Stimulated activated CD4-positive, alpha-beta T cell treated with anti-CD3 and anti-CD28 coated beads, Interleukin-1b, Interleukin-23, amount 100 ng/mL, for 24 hours (primary cell): ENCODE results near the gene HIP1R.
"Not testable (repeated sequence)": the region's sequence is repeated elsewhere in the genome, so short reads cannot be mapped to it uniquely, and the experiment has no call there.

Source experiments
- DNase-seq, 4 experiments: peaks; one replicate each; pipeline ENCODE4 v3.0.0-alpha.2; 2020; ENCODE audit warnings: low read depth in 4 of 4, low spot score in 1 of 4

HIP1R gene

DNA sequence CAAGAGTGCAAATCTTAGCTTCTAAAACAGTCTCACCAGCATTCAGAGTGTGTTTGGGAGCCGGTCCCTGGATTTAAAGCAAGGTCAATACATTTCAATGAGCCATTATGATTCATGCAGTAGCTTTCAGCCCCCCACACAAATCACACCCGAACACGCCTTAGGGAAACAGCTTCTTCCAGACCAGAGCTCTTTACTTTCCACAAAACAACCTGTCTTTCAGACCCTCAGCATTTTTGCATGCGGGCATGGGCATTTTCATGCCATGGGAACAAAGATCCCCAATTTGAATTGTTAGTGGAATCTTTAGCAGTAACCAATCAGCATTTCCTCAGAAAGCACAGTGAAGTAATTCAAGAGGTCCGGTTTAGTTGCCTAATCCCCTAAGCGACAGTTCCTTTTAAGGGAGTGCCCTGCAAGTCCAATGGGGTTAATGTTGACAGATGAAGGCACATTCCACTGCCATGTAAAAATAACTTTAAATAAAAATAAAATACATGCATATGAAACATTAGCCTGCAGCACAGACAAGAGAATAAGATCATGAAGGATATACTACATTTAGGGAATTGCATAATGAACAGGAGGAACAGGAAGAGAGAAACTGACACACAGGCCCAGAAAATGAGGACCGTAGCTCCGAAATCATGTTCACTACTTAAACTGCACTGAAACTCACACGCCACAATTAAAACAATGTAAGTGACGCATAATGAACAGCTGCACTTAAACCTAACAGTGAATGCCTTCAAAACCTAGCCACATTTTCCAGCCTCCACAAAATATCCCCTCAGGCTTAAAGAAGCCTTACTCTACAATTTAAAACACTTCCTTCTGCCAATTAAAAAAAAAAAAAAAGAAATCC, 56.6 kb downstream of the HIP1R start:
- no peak for DNase-seq

GRCh38 chr12:122892724-122893123, 57.5 kb downstream of the HIP1R start:
- DNase-seq: not testable (repeated sequence)

- no peak for DNase-seq
These were observed 58.2 kb downstream of the HIP1R start for GRCh38 chr12:122893208-122894153.

DNA sequence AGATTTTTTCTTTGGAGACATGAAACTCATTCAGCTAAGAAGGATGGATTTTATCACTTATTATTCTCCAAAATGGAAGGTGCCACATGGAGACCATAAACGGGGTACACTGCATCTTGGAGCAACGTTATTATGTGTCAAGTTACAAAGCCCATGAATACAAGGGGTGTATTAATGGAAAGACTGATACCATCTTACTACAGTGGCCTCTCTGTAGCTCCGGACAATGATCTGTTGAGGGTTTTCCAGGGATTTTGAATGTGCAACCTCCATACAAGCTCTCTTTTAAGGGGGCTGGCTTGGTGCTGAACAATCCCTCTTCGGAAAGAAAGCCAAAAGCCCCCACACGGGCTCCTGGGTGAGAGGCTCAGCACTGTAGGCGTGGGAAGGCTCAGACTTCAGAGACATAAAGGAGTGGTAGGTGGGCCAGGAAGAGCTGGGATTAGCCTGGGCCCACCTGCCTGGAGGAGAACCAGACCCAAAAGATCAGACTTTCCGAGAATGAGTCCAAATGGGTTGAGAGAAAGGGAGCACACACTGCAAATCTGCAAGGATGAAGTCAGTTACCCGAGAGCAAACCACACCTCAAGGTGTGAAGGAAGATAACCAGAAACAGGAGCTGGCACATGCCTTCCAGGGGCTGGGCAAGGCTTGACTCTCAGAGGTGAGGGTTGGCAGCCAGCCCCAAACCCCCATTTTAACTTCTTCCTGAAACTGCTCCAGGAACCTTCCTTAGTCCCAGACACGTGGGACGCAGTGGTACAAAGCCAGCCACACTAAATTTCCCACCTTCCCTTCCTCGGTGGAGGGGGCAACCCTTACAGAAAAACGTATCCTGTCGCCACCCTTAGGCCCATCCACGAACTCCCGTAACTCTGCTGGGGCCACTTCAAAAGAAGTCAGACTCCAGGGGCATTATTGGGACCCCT, 59.2 kb downstream of the HIP1R start:
- no peak for DNase-seq

DNA sequence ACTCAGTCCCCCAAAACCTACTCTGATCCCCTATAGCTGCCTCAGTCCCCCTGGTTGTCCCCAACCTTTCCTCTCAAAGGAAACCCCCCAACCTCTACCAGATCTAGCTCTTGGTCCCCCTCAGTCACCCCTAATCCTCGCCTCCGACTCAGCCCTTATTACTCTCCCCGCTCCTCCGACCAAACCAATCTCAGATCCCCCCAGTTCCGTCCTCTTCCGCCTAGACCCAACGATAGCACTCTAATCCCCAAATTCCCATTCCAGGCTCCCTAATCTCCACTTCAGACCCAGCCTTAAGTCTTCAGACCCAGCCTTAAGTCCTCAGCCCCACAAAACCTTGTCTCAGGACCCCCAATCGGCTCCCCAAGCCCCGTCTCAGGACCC, 60.1 kb downstream of the HIP1R start:
- DNase-seq: no peak

DNA sequence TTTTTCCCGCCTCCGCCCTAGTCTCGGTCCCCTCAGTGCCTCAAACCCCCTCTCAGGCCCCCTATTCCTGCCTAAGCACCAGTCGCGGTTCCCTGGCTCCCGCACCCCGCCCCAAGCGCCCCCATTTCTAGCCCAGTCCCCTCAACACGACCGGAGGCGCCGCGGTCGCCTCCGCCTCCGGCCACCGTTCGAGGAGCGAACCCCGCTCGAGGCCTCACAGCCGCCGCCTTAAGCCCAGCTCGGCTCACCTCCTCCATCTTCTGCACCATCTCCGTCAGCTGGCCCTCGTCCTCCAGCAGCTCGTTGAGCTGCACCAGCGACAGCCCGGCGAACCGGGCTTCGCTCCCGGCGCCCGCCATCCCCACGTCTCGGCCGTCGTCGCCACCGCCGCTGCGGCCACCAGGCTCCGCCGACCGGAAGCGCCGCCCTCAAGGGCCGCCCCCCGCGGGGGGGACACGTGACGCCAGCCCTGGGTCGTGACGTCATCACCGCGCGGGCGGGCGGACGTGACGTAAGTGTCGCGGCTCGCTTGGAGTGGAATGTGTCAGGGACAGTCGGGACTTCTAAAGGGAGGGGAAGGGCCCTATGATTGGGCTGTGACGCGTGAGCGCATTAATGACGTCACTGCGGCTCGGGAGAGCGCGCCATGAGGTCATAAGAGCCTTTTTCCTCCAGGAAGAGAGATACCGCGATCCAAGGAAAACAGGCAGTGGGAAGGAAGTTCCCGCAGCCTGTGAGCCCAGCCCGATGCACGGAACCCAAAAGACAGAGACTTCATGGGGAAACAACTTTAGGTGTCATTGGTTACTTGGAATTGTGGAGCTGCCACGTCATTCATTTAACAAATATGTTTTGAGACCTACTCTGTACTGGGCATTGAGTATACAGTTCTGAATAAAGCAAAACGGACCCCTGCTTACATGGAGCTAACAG, 60.7 kb downstream of the HIP1R start, which contains the start of gene VPS37B:
Gene VPS37B, minus strand, starts transcription at position 421 of the 933 bp plus-strand sequence. Its CDS starts 62 bp downstream, at position 359.
- DNase-seq: peak; percentile 61 to 84 (median 71)

- DNase-seq: no peak
These were observed 61.4 kb downstream of the HIP1R start for GRCh38 chr12:122896662-122897061.

GRCh38 chr12:122899887-122900286, 64.6 kb downstream of the HIP1R start:
- no peak for DNase-seq

DNA sequence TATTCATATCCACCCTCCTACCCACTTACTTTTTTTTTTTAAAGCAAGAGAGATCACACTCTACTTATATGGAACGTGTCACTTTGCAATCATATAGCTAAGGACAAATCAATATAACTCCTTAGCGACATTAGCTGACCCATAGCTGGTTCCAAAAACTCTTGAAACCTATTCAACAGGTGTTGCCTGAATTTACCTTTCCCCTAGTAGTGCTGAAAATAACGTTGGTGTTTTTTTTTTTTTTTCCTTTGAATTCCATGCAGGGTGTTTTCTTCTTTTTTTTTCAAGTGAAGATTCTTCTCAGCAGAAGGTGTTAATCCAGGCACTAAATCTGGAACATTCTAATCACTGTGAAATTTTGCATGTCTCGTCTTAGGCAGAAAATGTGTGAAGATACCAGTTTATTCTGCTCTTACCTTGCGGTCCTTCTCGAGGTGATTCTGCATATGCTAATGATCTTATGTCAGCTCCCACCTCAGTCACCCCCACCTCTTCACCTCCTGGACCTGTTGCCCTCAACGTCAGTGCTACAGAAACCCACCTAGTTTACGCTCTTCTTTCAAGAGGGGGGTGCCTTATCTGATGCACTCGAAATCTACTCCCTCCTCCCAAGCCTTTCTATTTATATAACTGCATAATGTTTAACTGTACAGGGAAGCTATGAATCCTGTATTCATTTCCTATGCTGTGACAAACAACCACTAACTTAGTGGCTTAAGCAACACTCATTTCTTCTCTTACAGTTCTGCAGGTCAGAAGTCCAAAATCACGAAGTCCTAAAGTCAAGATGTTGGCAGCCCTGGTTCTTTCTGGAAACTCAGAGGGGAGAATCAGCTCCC, 67.8 kb downstream of the HIP1R start:
- no peak for DNase-seq

GRCh38 chr12:122903693-122904034, 68.4 kb downstream of the HIP1R start:
- no peak for DNase-seq

DNA sequence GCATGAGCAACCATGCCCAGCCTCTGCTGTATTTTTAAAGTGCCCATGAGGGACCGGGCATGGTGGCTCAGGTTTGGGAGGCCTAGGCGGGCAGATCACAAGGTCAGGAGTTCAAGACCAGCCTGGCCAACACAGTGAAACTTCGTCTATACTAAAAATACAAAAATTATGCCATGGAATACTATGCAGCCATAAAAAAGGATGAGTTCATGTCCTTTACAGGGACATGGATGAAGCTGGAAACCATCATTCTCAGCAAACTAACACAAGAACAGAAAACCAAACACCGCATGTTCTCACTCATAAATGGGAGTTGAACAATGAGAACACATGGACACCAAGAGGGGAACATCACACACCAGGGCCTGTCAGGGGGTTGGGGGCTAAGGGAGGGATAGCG, 70.0 kb downstream of the HIP1R start:
- not testable (repeated sequence) for DNase-seq

GRCh38 chr12:122908915-122909314, 73.7 kb downstream of the HIP1R start:
- no peak for DNase-seq

DNA sequence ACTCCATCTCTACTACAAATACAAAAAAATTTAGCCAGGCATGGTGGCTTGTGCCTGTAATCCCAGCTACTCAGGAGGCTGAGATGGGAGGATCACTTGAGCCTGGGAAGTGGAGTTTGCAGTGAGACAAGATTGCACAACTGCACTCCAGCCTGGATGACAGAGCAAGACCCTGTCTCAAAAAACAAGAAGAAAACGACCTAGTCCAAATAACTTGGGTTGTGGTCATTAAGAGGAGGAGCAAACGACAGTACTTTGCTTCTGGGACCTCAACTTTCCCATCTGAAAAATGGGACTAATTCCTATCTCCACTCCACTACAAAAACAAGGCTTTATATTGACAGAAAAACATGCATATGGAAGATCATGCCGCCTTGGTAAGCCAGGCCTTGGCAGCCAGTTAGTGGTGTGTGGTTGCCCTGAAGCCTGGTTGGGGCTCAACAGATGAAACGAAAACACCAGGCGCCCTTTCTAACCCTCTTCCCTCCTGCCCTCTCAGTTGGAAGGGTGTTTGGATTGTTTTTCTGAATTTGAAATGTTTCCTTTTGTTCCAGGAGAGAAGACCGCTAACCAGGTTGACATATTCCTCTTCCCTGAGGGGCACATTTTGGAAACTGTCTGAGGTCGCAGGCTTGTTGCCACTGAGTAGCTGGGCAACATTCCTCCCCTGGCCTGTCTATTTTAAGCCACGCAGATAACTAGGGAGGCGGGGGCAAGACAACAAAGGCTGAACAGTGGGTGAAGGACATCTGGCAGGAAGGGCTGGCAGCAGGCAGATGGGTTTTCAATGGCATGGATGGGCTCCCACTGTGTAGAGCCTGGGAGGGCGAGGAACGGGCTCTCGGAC, 74.4 kb downstream of the HIP1R start:
- no peak for DNase-seq
